Kidney epithelial cell (primary cell): ENCODE results near the gene GOLGB1. TPM values are rescaled to one million over a fixed set of nuclear protein-coding genes. Genes with fewer than 3 reads are reported as not detected.

Experiments used
- DNase-seq: peaks from one replicate; pipeline ENCODE4 v3.0.0-alpha.2; 2010; ENCODE audit warnings: low read depth
- H3K27me3 ChIP-seq: 2 replicates; pipeline ENCODE4 v1.6.0; 2011; ENCODE audit warnings: low read length; ENCODE audit not compliant: control insufficient read depth, insufficient read depth
- H3K36me3 ChIP-seq: 2 replicates; pipeline ENCODE4 v1.5.1; 2011; ENCODE audit warnings: low read length; ENCODE audit not compliant: control insufficient read depth, insufficient read depth
- H3K4me3 ChIP-seq: 2 replicates; pipeline ENCODE4 v1.5.1; 2011; ENCODE audit warnings: low read depth, mild to moderate bottlenecking, control low read depth, low read length
- total RNA-seq: library from RNA; depleted of rRNA; stranded (reverse); fragments of >200 nt; gene quantifications from 2 replicates; pipeline ENCODE4 v1.2.3, GENCODE V29; 2015
- TF ChIP-seq, protein P1 (sequence below): IDR thresholded peaks from 2 replicates; pipeline ENCODE4 v1.5.1; 2011; ENCODE audit warnings: mild to moderate bottlenecking, moderate library complexity, low read length, control low read depth, inconsistent platforms; ENCODE audit not compliant: insufficient read depth, poor library complexity, severe bottlenecking

GOLGB1 gene
- total RNA-seq, 1 donor from 2014 or later = 34.4 TPM

DNA sequence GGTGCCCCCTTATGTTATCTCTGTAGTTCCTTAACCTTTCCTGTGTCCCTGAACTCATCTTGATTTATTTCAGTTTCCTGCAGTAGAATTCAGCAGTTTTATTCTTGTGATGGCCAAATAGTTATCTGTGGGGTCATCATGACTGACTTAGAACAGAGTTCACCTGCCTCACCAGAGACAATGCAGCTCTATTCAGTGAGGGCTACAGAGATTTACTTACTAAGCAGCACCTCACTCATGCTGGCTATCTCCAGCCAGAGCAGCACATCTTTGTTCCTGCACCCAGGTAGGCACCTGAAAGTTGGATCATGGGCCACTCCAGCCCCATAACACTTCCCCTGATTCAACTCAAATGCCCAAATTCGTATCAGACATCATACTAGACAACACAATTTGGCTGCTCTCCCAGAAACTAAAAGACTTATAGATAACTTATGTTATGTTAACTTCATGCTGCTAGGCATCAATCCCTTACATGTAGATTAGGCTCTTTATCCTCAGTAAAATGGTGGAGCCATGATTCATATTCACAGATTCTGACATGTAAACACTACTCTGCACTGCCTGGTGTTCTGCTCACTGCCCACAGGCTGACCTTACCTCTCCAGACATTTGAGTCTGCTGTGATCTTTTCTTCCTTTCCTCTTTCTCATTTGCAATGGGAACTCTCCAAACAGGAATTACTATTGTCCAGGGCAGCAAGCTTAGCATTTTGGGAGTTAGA, 9.3 kb upstream of the GOLGB1 start:
- TF ChIP-seq, protein P1, sequence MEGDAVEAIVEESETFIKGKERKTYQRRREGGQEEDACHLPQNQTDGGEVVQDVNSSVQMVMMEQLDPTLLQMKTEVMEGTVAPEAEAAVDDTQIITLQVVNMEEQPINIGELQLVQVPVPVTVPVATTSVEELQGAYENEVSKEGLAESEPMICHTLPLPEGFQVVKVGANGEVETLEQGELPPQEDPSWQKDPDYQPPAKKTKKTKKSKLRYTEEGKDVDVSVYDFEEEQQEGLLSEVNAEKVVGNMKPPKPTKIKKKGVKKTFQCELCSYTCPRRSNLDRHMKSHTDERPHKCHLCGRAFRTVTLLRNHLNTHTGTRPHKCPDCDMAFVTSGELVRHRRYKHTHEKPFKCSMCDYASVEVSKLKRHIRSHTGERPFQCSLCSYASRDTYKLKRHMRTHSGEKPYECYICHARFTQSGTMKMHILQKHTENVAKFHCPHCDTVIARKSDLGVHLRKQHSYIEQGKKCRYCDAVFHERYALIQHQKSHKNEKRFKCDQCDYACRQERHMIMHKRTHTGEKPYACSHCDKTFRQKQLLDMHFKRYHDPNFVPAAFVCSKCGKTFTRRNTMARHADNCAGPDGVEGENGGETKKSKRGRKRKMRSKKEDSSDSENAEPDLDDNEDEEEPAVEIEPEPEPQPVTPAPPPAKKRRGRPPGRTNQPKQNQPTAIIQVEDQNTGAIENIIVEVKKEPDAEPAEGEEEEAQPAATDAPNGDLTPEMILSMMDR = no peak
- no peak for DNase-seq

DNA sequence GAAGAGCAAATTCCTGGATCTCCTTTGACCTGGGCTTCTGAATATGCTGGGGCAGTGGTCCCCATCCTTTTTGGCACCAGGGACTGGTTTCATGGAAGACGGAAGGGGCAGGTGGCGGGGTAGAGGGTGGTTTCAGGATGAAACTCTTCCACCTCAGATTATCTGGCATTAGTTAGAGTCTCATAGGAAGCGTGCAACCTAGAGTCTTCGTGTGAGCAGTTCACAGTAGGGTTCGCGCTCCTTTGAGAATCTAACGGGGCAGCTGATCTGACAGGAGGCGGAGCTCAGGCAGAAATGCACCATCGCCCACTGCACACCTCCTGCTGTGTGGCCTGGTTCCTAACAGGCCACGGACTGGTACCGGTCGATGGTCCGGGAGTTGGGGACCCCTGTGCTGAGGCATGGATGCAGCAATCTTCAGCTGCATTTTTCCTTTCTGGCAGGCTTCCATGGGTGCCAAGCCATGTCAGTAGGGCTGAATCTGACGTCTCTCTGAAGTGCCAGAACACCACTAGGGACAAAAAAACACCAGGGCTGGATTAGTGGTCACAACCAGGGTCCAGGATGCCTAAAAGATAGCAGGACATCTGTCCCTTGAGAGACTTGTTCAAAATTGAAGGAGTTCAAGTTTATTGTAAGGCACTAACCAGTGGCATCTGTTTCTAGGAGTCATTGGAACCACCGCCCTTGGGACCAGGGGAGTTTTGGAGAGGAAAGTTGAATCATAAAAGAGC, 8.4 kb upstream of the GOLGB1 start:
- TF ChIP-seq, protein P1 = no peak
- Histone ChIP-seq H3K36me3 (no peaks in the 10 kb centered on the region), H3K4me3 (no peak overlapping the region), H3K27me3 (no peaks in the 10 kb centered on the region)
- no peak for DNase-seq

More for the DNA sequence above, 9.3 kb upstream of the GOLGB1 start:
- Histone ChIP-seq H3K36me3 (no peaks in the 10 kb centered on the region), H3K4me3 (no peak overlapping the region), H3K27me3 (no peaks in the 10 kb centered on the region)

DNA sequence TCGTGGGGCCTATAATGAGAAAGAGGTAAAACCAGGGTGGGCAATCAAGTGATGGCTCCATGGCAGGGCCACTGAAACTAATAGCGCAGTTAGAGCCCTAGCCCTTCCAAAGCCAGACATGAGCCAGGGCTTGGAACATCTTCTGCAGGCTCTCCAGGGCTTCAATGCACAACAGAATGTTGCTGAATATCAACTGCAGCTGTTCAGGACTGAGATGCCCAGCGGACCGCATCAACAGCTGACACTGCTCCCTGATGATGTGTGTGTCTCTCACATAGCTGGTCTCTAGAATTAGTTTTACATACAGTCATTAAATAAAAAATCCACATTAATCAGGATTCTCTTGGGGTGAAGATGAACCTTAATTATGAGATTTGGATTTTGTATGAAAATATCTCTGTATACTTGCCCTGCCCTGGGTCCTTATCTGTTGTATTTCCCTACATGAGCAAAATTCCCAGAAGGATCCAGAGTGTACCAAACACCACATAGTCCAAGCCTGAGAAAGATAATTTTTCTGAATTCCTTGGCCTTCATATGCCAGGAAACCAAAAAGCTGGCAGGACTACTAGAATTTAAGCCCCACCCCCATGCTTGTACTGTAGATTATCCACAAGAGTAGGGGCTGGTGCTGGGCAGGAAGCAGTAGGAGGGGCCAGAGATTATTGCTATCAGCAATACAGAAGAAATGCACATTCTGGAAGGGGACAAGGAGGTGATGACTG, 7.7 kb upstream of the GOLGB1 start:
- Histone ChIP-seq H3K4me3 (no peak overlapping the region), H3K27me3 (no peaks in the 10 kb centered on the region), H3K36me3 (no peaks in the 10 kb centered on the region)
- TF ChIP-seq, protein P1 = no peak
- DNase-seq = no peak

DNA sequence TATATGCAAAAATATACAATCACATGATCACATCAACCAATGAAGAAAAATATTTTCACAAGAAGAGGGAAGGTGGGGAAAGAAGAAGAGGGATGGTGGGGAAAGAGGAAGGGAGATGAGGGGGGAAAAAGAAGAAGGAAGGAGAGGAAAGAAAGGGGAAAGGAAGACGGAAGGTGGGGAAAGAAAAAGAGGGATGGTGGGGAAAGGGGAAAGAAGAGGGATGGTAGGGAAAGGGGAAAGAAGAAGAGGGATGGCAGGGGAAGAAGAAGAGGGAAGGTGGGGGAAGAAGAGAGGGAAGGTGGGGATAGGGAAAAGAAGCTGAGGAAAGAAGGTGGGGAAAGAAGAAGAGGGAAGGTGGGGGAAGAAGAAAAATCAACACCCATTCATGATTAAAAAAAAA, 3.2 kb upstream of the GOLGB1 start:
- H3K4me3 ChIP-seq = no peak overlapping the region
- TF ChIP-seq, protein P1 = no peak
- H3K36me3 ChIP-seq = no peaks in the 10 kb centered on the region
- DNase-seq = no peak
- no peaks in the 10 kb centered on the region for H3K27me3 ChIP-seq

DNA sequence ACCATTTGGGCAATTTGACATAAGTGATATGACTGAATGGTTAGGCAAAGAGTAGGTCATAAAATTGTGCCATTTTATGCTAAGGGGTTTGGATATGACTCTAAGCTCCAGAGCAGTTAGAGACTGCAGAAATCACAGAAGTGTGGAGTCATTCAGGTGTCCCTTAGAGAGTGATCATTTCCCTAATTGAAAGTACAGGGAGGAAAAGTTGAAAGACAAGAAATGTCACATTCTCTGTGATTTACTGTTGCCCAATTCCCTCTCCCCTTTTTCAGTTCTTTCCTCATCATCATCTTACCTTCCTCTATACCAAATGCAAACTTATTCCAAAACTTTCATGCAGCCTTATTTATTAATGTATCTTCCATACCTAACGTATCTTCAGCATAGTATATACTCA, 2.7 kb upstream of the GOLGB1 start:
- DNase-seq = no peak
- no peaks in the 10 kb centered on the region for H3K36me3 ChIP-seq
- TF ChIP-seq, protein P1 = no peak
- no peak overlapping the region for H3K4me3 ChIP-seq
- no peaks in the 10 kb centered on the region for H3K27me3 ChIP-seq
